GM12875 (cell line): ENCODE results near the gene EMC6.

ENCODE experiments used
- H3K4me3 ChIP-seq: one replicate; pipeline ENCODE4 v1.5.1; 2011; ENCODE audit warnings: low read depth, low read length, control low read depth
- CTCF ChIP-seq: IDR thresholded peaks from 2 replicates; pipeline ENCODE4 v1.5.1; 2011; ENCODE audit warnings: low read depth, mild to moderate bottlenecking, control low read depth, inconsistent platforms, low read length, moderate library complexity, borderline replicate concordance; ENCODE audit not compliant: insufficient read depth

EMC6 gene

GRCh38 chr17:3669548-3669947, 936 bp downstream of the EMC6 start:
- H3K4me3 ChIP-seq: peak overlapping the region; percentile 92
- TF ChIP-seq CTCF: no peak

- TF ChIP-seq CTCF: no peak
- H3K4me3 ChIP-seq: no peak overlapping the region
Observed at GRCh38 chr17:3672571-3672970, 4.0 kb downstream of the EMC6 start.

GRCh38 chr17:3675886-3676285, 7.3 kb downstream of the EMC6 start:
- no peak overlapping the region for H3K4me3 ChIP-seq
- no peak for TF ChIP-seq CTCF

GRCh38 chr17:3678095-3678820, 9.6 kb downstream of the EMC6 start:
- no peak for TF ChIP-seq CTCF
- no peak overlapping the region for H3K4me3 ChIP-seq

- H3K4me3 ChIP-seq: no peak overlapping the region
- no peak for TF ChIP-seq CTCF
Observed at GRCh38 chr17:3678821-3679530, 10.4 kb downstream of the EMC6 start.

- TF ChIP-seq CTCF: no peak
- H3K4me3 ChIP-seq: no peak overlapping the region
Observed at GRCh38 chr17:3679531-3680126, 11.0 kb downstream of the EMC6 start.
